ENCODE measurements around the gene TEX261.

The TEX261 gene

GRCh38 chr2:70943205-70943871 is 51.3 kb downstream of the TEX261 start:
- intact Hi-C loops (cut with DNase I), result no loop called here
- no peak for DNase-seq

GRCh38 chr2:70942396-70943204 is 52.1 kb downstream of the TEX261 start:
- no peak for DNase-seq
- intact Hi-C loops (cut with DNase I), result no loop called here

GRCh38 chr2:70941701-70942100 is 53.0 kb downstream of the TEX261 start:
- no peak for DNase-seq
- intact Hi-C loops (cut with DNase I), result no loop called here

- DNase-seq, result no peak
- intact Hi-C loops (cut with DNase I), result no loop called here
These were observed 53.5 kb downstream of the TEX261 start for GRCh38 chr2:70941186-70941585.

GRCh38 chr2:70939839-70940580 is 54.7 kb downstream of the TEX261 start:
- DNase-seq, result peak in 2 of 42 donors; percentile 1 to 30
- intact Hi-C loops (cut with DNase I), result no loop called here

GRCh38 chr2:70939001-70939838 is 55.5 kb downstream of the TEX261 start:
- peak in 3 of 42 donors; percentile 9 to 26 (median 20) for DNase-seq
- intact Hi-C loops (cut with DNase I), result no loop called here

GRCh38 chr2:70938586-70938950 is 56.1 kb downstream of the TEX261 start:
- intact Hi-C loops (cut with DNase I), result no loop called here
- peak in 3 of 42 donors; percentile 6 to 19 (median 16) for DNase-seq

GRCh38 chr2:70937866-70938585 is 56.6 kb downstream of the TEX261 start:
- peak in 4 of 42 donors; percentile 2 to 20 (median 10) for DNase-seq
- intact Hi-C loops (cut with DNase I), result no loop called here

GRCh38 chr2:70936979-70937811 is 57.5 kb downstream of the TEX261 start:
- intact Hi-C loops (cut with DNase I), result no loop called here
- DNase-seq, result peak in 3 of 42 donors; percentile 20 to 26 (median 25)

GRCh38 chr2:70936165-70936978 is 58.3 kb downstream of the TEX261 start:
- peak in 3 of 42 donors; percentile 9 to 12 (median 11) for DNase-seq
- intact Hi-C loops (cut with DNase I), result no loop called here
